Tibial nerve (tissue), 4 donors: ENCODE results near the gene C18orf32. TPM values are rescaled to one million over a fixed set of nuclear protein-coding genes. Genes with fewer than 3 reads are reported as not detected.
"Not testable (repeated sequence)": the region's sequence is repeated elsewhere in the genome, so short reads cannot be mapped to it uniquely, and the experiment has no call there.

Source experiments
- DNase-seq, 2 donors: peaks; one replicate each; pipeline ENCODE4 v3.0.0-alpha.2; 2019; ENCODE audit warnings: low spot score in 2 of 2
- H3K27ac ChIP-seq, 4 donors: fragments of 200-600 bp; sonication (generic) in 3 of 4; one replicate each; pipeline ENCODE4 v1.5.1; 2017 to 2019; ENCODE audit warnings: mild to moderate bottlenecking in 1 of 4
- H3K27me3 ChIP-seq, 2 donors: fragments of 200-600 bp; sonication (generic) in 1 of 2; one replicate each; pipeline versions ENCODE4 v1.5.1 to v1.6.0; 2017 to 2019
- H3K36me3 ChIP-seq, 3 donors: fragments of 200-600 bp; sonication (generic); one replicate each; pipeline ENCODE4 v1.5.1; 2018 to 2019
- H3K4me1 ChIP-seq, 4 donors: fragments of 200-600 bp; sonication (generic) in 3 of 4; one replicate each; pipeline ENCODE4 v1.5.1; 2017 to 2019
- H3K4me3 ChIP-seq, 4 donors: fragments of 200-600 bp; sonication (generic) in 3 of 4; one replicate each; pipeline ENCODE4 v1.5.1; 2017 to 2019; ENCODE audit warnings: mild to moderate bottlenecking in 1 of 4, moderate library complexity in 1 of 4
- H3K9me3 ChIP-seq, 4 donors: fragments of 200-600 bp; sonication (generic) in 3 of 4; one replicate each; pipeline ENCODE4 v1.5.1; 2017 to 2019
- CTCF ChIP-seq, 5 experiments: fragments of 200-600 bp in 3 of 5; fragments of 450-650 bp in 2 of 5; sonication (generic) in 3 of 5; IDR thresholded peaks; one replicate each; pipeline ENCODE4 v1.5.1; 2016 to 2019; ENCODE audit warnings: antibody characterized with exemption in 5 of 5, mild to moderate bottlenecking in 3 of 5, moderate library complexity in 2 of 5
- EP300 ChIP-seq, 2 donors: sonication (generic); formaldehyde crosslinking; IDR thresholded peaks; one replicate each; pipeline ENCODE4 v1.6.1; 2017; ENCODE audit warnings: antibody characterized with exemption in 2 of 2, mild to moderate bottlenecking in 1 of 2
- POLR2A ChIP-seq, 2 donors: fragments of 450-650 bp; IDR thresholded peaks; one replicate each; pipeline ENCODE4 v1.6.1; 2017; ENCODE audit warnings: antibody characterized with exemption in 2 of 2, mild to moderate bottlenecking in 2 of 2, moderate library complexity in 2 of 2
- WGBS, 2 donors: methylation state at CpG; one replicate each; pipeline ENCODE4 v1.1.5; 2018; 5-methylcytosine and 5-hydroxymethylcytosine counted together
- total RNA-seq, 4 donors: library from RNA; depleted of rRNA; stranded (reverse); fragments of >200 nt; gene quantifications; one replicate each; pipeline ENCODE4 v1.1.0, GENCODE V29; 2016

The C18orf32 gene
- total RNA-seq, 4 donors from 2014 or later, result 22.2 to 38.5 (median 26.7) TPM

GRCh38 chr18:49527631-49528327, 40.7 kb upstream of the C18orf32 start:
- no peak for DNase-seq
- H3K27ac ChIP-seq, result no peak overlapping the region
- H3K27me3 ChIP-seq, result no peaks in the 10 kb centered on the region
- H3K9me3 ChIP-seq, result no peaks in the 10 kb centered on the region
- no peak overlapping the region for H3K4me3 ChIP-seq
- WGBS, 2 donors, result 66 to 73% methylated on average over 8 of the region's 8 CpGs
- H3K4me1 ChIP-seq, result no peaks in the 10 kb centered on the region
- TF ChIP-seq EP300 (IDR thresholded peaks at IDR 0.05), result no peak
- TF ChIP-seq CTCF (IDR thresholded peaks at IDR 0.05), result no peak
- no peak for TF ChIP-seq POLR2A (IDR thresholded peaks at IDR 0.05)
- H3K36me3 ChIP-seq, result no peaks in the 10 kb centered on the region

GRCh38 chr18:49525981-49526380, 38.9 kb upstream of the C18orf32 start:
- DNase-seq, result no peak
- Histone ChIP-seq H3K27ac (no peak overlapping the region), H3K4me3 (no peak overlapping the region), H3K9me3 (no peaks in the 10 kb centered on the region), H3K36me3 (no peaks in the 10 kb centered on the region), H3K4me1 (no peaks in the 10 kb centered on the region), H3K27me3 (no peaks in the 10 kb centered on the region)
- 88 to 93% methylated on average over 2 of the region's 2 CpGs for WGBS, 2 donors
- TF ChIP-seq POLR2A (IDR thresholded peaks at IDR 0.05), result no peak
- no peak for TF ChIP-seq CTCF (IDR thresholded peaks at IDR 0.05)
- TF ChIP-seq EP300 (IDR thresholded peaks at IDR 0.05), result no peak

- no peak for DNase-seq
- H3K4me3 ChIP-seq, result no peak overlapping the region
- H3K36me3 ChIP-seq, result no peaks in the 10 kb centered on the region
- H3K4me1 ChIP-seq, result no peaks in the 10 kb centered on the region
- no peaks in the 10 kb centered on the region for H3K9me3 ChIP-seq
- TF ChIP-seq EP300 (IDR thresholded peaks at IDR 0.05) (no peak), POLR2A (IDR thresholded peaks at IDR 0.05) (no peak), CTCF (IDR thresholded peaks at IDR 0.05) (no peak)
- WGBS, 2 donors, result 98 to 100% methylated on average over 2 of the region's 2 CpGs
- H3K27ac ChIP-seq, result no peak overlapping the region
- no peaks in the 10 kb centered on the region for H3K27me3 ChIP-seq
Measured at GRCh38 chr18:49524951-49525350, 37.9 kb upstream of the C18orf32 start.

- H3K4me3 ChIP-seq, result no peak overlapping the region
- TF ChIP-seq CTCF (IDR thresholded peaks at IDR 0.05), result no peak
- no peak for TF ChIP-seq POLR2A (IDR thresholded peaks at IDR 0.05)
- TF ChIP-seq EP300 (IDR thresholded peaks at IDR 0.05), result no peak
- H3K36me3 ChIP-seq, result no peaks in the 10 kb centered on the region
- no peak overlapping the region for H3K27ac ChIP-seq
- H3K9me3 ChIP-seq, result no peaks in the 10 kb centered on the region
- 93 to 95% methylated on average over 2 of the region's 2 CpGs for WGBS, 2 donors
- no peak for DNase-seq
- H3K27me3 ChIP-seq, result no peaks in the 10 kb centered on the region
- no peaks in the 10 kb centered on the region for H3K4me1 ChIP-seq
Measured at GRCh38 chr18:49524349-49524748, 37.3 kb upstream of the C18orf32 start.

GRCh38 chr18:49523580-49524093, 36.6 kb upstream of the C18orf32 start:
- H3K9me3 ChIP-seq, H3K27ac ChIP-seq, DNase-seq, H3K36me3 ChIP-seq, H3K4me1 ChIP-seq, H3K27me3 ChIP-seq, H3K4me3 ChIP-seq: not testable (repeated sequence)
- 88 to 92% methylated on average over 7 of the region's 7 CpGs for WGBS, 2 donors
